Measurements from ENCODE around the gene NCKIPSD. TPM values are rescaled to one million over a fixed set of nuclear protein-coding genes. Genes with fewer than 3 reads are reported as not detected.

Gene NCKIPSD
- total and polyA plus RNA-seq, 7 donors: 5.9 to 8.6 (median 6.5) TPM

GRCh38 chr3:48635222-48636021 is 50.3 kb downstream of the NCKIPSD start, which contains the start of gene SLC26A6:
Gene SLC26A6 (minus strand): TSS chr3:48635461. CDS start chr3:48635393, 68 bp downstream.
- Histone ChIP-seq H3K27ac (peak within 1 kb of the TSS; percentile 79), H3K4me3 (peak within 1 kb of the TSS; percentile 92), H3K27me3 (ENCODE audit: insufficient read depth in 3 of 3, low read length in 2 of 3) (no peaks in the 10 kb centered on the region), H3K4me1 (peaks cover 19% of the 10 kb centered on the region), H3K36me3 (ENCODE audit: insufficient read depth in 1 of 2, low read depth in 1 of 2) (peaks cover 0 to 14% of the 10 kb centered on the region in 2 donors), H3K9me3 (no peaks in the 10 kb centered on the region)
- WGBS, 3 donors: 1% methylated on average over 46 to 68 of the region's 68 CpGs
- peak; percentile 98 for DNase-seq
- intact Hi-C loops (cut with DNase I): loop anchor here in 1 of 2 donors (2.0 kb wide), 2 partner anchors 27 to 77 kb away; partner anchors contain the start of gene UQCRC1
- ATAC-seq: peak; percentile 97 to 99 (median 98)
- TF ChIP-seq, protein P1, sequence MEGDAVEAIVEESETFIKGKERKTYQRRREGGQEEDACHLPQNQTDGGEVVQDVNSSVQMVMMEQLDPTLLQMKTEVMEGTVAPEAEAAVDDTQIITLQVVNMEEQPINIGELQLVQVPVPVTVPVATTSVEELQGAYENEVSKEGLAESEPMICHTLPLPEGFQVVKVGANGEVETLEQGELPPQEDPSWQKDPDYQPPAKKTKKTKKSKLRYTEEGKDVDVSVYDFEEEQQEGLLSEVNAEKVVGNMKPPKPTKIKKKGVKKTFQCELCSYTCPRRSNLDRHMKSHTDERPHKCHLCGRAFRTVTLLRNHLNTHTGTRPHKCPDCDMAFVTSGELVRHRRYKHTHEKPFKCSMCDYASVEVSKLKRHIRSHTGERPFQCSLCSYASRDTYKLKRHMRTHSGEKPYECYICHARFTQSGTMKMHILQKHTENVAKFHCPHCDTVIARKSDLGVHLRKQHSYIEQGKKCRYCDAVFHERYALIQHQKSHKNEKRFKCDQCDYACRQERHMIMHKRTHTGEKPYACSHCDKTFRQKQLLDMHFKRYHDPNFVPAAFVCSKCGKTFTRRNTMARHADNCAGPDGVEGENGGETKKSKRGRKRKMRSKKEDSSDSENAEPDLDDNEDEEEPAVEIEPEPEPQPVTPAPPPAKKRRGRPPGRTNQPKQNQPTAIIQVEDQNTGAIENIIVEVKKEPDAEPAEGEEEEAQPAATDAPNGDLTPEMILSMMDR (IDR thresholded peaks at IDR 0.05): peak; percentile 23

DNA sequence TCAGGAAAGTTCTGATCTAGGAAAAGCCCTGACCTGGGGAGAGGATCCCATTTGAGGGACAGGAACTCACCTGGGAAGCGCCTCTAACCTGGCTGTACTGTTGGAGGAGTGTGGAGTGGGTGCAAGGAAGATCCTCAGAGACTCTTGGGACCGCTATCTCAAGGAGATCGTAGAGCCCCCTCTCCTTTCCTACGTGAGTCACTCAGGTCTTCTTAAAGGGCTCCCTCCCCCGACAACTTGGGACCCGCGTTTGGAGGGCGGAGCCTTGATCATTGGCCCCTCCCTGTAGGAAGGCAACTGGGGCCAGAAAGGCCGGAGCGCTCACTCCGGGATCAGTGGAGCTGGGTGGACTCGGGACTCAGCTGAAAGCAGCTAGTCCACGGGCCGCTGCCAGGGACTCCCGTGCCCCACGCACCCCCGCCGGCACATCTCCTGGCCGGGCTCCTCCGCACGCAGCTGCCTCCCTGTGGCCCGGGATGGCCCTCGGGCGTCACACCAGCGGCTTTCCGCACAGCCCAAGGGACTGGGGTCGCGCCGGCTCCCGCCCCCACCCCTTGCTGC is 51.0 kb downstream of the NCKIPSD start:
- DNase-seq (peak; percentile 60 to 74), ATAC-seq (peak; percentile 32 to 53 (median 43))
- H3K36me3 ChIP-seq (ENCODE audit: insufficient read depth in 1 of 2, low read depth in 1 of 2): peaks cover 0 to 21% of the 10 kb centered on the region in 2 donors
- no peaks in the 10 kb centered on the region for H3K27me3 ChIP-seq (ENCODE audit: insufficient read depth in 3 of 3, low read length in 2 of 3)
- no peaks in the 10 kb centered on the region for H3K9me3 ChIP-seq
- H3K4me3 ChIP-seq: peak overlapping the region; percentile 92
- 3 to 4% (median 4%) methylated on average over 29 to 30 of the region's 30 CpGs for WGBS, 3 donors
- intact Hi-C loops (cut with DNase I): loop anchor here in 1 of 2 donors (2.0 kb wide), 2 partner anchors 26 to 76 kb away; partner anchors contain the start of gene UQCRC1
- peak overlapping the region; percentile 79 for H3K27ac ChIP-seq
- TF ChIP-seq, protein P1 (IDR thresholded peaks at IDR 0.05): no peak
- H3K4me1 ChIP-seq: peaks cover 19% of the 10 kb centered on the region

- Histone ChIP-seq H3K4me1 (peaks cover 19% of the 10 kb centered on the region), H3K27ac (no peak overlapping the region), H3K9me3 (no peaks in the 10 kb centered on the region), H3K36me3 (ENCODE audit: insufficient read depth in 1 of 2, low read depth in 1 of 2) (peaks cover 0 to 26% of the 10 kb centered on the region in 2 donors), H3K27me3 (ENCODE audit: insufficient read depth in 3 of 3, low read length in 2 of 3) (no peaks in the 10 kb centered on the region), H3K4me3 (no peak overlapping the region)
- DNase-seq (no peak), ATAC-seq (no peak)
- intact Hi-C loops (cut with DNase I): loop anchor here in 1 of 2 donors (2.0 kb wide), 2 partner anchors 25 to 75 kb away; partner anchors contain the start of gene UQCRC1
- TF ChIP-seq, protein P1 (IDR thresholded peaks at IDR 0.05): no peak
- 80 to 87% (median 85%) methylated on average over 1 to 2 of the region's 2 CpGs for WGBS, 3 donors
Measured at GRCh38 chr3:48633743-48634142, 52.0 kb downstream of the NCKIPSD start.

- peak in 1 of 2 donors; percentile 39 for DNase-seq
- Histone ChIP-seq H3K9me3 (no peaks in the 10 kb centered on the region), H3K4me1 (peaks cover 19% of the 10 kb centered on the region), H3K4me3 (no peak overlapping the region), H3K36me3 (ENCODE audit: insufficient read depth in 1 of 2, low read depth in 1 of 2) (peaks cover 0 to 29% of the 10 kb centered on the region in 2 donors), H3K27ac (no peak overlapping the region), H3K27me3 (ENCODE audit: insufficient read depth in 3 of 3, low read length in 2 of 3) (no peaks in the 10 kb centered on the region)
- TF ChIP-seq, protein P1 (IDR thresholded peaks at IDR 0.05): no peak
- intact Hi-C loops (cut with DNase I): no loop called here
- WGBS, 3 donors: 95 to 96% (median 96%) methylated on average over 15 of the region's 15 CpGs
- ATAC-seq: no peak
Measured at GRCh38 chr3:48633256-48633655, 52.5 kb downstream of the NCKIPSD start.
